ENCODE measurements around the gene PARP3.
"Not testable (repeated sequence)": the region's sequence is repeated elsewhere in the genome, so short reads cannot be mapped to it uniquely, and the experiment has no call there.

PARP3 gene

DNA sequence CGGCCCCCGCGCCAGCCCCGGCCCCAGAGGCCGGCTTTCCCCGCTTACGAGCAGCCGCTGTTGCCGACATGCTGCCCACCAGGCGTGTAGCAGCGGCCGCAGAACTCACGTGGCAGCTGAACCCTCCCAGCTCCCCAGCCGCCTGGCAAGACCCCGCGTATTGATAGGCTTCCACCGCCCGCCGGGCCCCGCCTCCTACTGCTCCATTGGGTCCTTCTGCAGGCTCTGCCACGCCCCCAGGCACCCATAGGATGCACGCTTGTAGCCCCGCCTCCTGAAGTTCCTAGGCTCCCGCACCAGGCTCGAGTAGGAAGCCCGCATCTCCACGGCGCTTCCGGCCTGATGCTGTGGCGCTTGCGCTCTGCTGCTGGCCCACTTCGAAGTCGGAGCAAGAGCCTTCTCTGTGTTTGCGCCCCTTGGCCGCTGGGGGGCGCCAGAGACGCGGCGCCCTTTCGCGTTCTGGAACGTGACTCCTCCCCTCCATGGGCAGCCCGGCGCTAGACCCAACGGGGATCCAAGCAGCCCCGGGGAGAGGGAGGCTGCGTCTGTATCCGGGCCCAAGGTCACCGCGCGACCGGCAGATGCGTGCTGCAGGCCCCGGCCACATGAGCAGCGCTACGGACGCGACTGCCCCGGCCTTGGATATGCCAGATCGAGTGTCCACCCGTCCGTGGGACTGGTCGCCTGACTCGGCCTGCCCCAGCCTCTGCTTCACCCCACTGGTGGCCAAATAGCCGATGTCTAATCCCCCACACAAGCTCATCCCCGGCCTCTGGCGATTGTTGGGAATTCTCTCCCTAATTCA, at the start of gene PARP3, which contains the start of gene RRP9:
TSS of gene PARP3 (plus strand) at position 566 of the 805 bp plus-strand sequence. CDS start 993 bp downstream, outside the sequence.
TSS of gene RRP9 (minus strand) at position 107 of the 805 bp plus-strand sequence. CDS start at position 70, 37 bp downstream.
- DNase-seq (ENCODE audit: low read depth): peak; percentile 99
- H3K4me3 ChIP-seq (ENCODE audit: low read depth, low read length): peak within 1 kb of the TSS; percentile 88
- TF ChIP-seq, protein P1, sequence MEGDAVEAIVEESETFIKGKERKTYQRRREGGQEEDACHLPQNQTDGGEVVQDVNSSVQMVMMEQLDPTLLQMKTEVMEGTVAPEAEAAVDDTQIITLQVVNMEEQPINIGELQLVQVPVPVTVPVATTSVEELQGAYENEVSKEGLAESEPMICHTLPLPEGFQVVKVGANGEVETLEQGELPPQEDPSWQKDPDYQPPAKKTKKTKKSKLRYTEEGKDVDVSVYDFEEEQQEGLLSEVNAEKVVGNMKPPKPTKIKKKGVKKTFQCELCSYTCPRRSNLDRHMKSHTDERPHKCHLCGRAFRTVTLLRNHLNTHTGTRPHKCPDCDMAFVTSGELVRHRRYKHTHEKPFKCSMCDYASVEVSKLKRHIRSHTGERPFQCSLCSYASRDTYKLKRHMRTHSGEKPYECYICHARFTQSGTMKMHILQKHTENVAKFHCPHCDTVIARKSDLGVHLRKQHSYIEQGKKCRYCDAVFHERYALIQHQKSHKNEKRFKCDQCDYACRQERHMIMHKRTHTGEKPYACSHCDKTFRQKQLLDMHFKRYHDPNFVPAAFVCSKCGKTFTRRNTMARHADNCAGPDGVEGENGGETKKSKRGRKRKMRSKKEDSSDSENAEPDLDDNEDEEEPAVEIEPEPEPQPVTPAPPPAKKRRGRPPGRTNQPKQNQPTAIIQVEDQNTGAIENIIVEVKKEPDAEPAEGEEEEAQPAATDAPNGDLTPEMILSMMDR (IDR thresholded peaks at IDR 0.05; ENCODE audit: low read depth, low read length, missing control alignments): peak; percentile 98

DNA sequence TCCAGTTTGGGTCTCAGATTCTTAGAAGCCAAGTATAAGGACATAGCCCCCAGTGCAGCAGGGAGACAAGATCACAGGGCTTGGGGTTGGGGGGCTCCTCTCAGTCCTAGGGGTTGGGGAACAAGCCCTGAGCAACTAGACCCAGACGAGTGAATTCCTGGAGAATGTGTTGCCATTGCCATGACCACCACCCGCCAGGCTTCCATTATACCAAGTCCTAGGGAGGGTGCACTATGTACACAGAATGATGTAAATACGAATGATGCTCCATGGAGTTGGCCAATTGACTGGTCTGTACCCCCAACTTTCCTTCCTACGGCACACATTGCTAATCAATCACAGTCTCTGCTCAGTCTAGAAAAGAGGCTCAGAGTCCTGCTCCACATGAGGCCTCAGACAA, 47.8 kb upstream of the PARP3 start:
- H3K4me3 ChIP-seq (ENCODE audit: low read depth, low read length): no peak overlapping the region
- TF ChIP-seq, protein P1 (IDR thresholded peaks at IDR 0.05; ENCODE audit: low read depth, low read length, missing control alignments): no peak
- no peak for DNase-seq (ENCODE audit: low read depth)

DNA sequence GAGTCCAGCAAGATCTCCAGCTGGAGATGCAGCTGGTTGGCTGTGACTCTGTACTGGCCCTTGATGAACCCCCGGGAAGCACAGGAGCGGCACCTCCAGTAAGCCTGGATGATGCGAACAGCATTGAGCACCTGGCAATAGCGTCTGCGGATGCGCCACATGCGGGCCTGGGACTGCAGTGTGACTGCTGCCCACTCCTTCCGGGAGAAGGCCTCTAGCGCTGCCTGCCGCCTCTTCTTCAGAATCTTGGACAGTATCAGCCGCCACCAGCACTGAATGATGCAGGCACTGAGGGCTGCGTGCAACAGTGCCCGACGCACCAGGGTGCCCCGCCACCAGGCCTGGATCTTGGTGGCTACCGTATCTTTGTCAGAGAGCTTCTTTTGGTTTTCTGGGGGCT, 47.2 kb upstream of the PARP3 start:
- no peak for DNase-seq (ENCODE audit: low read depth)
- TF ChIP-seq, protein P1 (IDR thresholded peaks at IDR 0.05; ENCODE audit: low read depth, low read length, missing control alignments): no peak
- no peak overlapping the region for H3K4me3 ChIP-seq (ENCODE audit: low read depth, low read length)

DNA sequence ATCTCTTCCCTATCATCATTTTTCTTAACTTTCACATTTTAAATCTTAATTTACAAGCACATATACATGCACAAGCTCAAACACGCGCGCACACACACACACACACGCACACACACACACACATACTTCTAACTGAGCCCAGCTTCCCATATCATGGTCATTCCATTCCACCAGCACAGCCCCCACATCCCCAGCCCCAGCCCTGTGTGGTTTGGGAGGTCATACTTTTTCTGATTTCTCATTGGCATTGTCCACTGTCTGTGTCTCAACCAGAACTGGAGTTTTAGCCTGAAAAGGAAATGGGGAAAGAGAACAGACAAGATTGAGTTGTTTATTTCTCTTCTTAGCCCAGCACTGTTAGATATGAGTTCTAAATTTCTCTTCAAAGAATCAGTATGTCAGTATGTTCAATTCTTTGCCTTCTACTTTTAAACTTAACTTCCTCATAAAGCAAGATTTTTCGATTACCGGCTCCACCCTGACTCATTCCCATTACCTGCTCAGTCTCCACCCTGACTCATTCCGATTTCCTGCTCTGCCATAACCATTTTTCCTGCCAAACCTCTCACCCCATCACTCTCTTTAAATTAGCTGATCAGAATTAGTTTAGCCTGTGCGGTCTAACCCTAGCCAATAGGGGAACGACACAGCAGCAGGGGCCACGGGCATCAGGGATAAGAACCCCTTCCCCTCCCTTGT, 45.4 kb upstream of the PARP3 start:
- TF ChIP-seq, protein P1 (IDR thresholded peaks at IDR 0.05; ENCODE audit: low read depth, low read length, missing control alignments): no peak
- no peak for DNase-seq (ENCODE audit: low read depth)
- H3K4me3 ChIP-seq (ENCODE audit: low read depth, low read length): no peak overlapping the region

DNA sequence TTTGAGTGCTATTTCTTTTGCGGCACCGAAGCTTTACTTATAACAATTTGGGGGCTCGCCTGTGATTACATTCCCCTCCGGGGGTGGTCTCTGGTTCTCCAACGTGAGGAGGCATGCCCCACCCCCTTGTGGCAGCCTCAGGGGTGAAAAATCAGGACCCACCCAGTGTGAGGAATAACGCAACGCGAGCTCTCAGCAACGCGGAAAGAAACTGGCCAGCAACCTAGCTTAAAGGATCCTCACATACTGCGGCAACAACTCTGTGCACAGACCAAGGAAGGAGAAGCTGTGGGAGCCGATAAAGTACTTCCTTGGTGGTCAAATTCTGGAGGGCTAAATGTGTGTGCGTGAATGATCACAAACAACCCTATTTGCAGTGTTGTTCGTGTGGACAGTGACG, 44.8 kb upstream of the PARP3 start:
- no peak for DNase-seq (ENCODE audit: low read depth)
- H3K4me3 ChIP-seq (ENCODE audit: low read depth, low read length): no peak overlapping the region
- TF ChIP-seq, protein P1 (IDR thresholded peaks at IDR 0.05; ENCODE audit: low read depth, low read length, missing control alignments): no peak

DNA sequence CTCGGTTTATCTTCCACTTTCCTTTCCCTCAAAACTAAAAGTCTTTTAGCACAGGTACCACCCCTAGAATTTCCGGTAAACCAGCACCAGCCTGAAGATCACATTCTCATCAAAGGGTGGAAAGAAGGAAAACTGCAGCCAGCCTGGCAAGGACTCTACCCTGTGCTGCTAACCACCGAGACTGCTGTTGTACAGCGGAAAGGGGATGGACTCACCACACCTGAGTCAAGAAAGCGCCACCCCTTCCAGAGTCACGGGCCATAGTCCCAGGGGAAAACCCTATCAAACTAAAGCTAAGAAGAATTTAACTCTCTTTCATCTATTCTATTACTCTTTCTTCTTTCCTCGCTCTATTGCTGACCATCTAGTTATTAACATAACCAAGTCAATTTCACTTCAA, 42.1 kb upstream of the PARP3 start:
- H3K4me3 ChIP-seq (ENCODE audit: low read depth, low read length); DNase-seq (ENCODE audit: low read depth): not testable (repeated sequence)

DNA sequence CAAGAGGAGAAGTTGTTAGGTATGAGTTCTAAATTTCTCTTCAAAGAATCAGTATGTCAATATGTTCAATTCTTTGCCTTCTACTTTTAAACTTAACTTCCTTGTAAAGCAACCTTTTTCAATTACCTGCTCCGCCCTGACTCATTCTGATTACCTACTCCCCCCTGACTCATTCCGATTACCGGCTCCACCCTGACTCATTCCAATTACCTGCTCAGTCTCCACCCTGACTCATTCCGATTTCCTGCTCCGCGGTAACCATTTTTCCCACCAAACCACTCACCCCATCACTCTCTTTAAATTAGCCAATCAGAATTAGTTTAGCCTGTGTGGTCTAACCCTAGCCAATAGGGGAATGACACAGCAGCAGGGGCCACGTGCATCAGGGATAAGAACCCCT, 39.8 kb upstream of the PARP3 start:
- not testable (repeated sequence) for H3K4me3 ChIP-seq (ENCODE audit: low read depth, low read length)

More for the DNA sequence above, 39.8 kb upstream of the PARP3 start:
- DNase-seq (ENCODE audit: low read depth): peak; percentile 5
